SJSA1 (cell line): ENCODE data around the gene NCMAP. TPM values are rescaled to one million over a fixed set of nuclear protein-coding genes. Genes with fewer than 3 reads are reported as not detected.
A peak's percentile ranks its signal among the peaks of the same experiment; 100 is the strongest.

Experiments used
- DNase-seq, 2 experiments: peaks; one replicate each; pipeline ENCODE4 v3.0.0-alpha.2; 2015 to 2020; ENCODE audit warnings: low spot score in 2 of 2, low read depth in 1 of 2
- H3K27ac ChIP-seq: fragments of 250-450 bp; sonication (Bioruptor Pico); 2 replicates; pipeline ENCODE4 v1.5.1; 2020; ENCODE audit warnings: mild to moderate bottlenecking, moderate library complexity
- H3K27me3 ChIP-seq: fragments of 250-450 bp; sonication (Bioruptor Pico); replicated peaks from 2 replicates; pipeline ENCODE4 v1.5.1; 2020; ENCODE audit warnings: mild to moderate bottlenecking, moderate library complexity
- H3K36me3 ChIP-seq: fragments of 250-450 bp; sonication (Bioruptor Pico); 2 replicates; pipeline ENCODE4 v1.5.1; 2020; ENCODE audit warnings: mild to moderate bottlenecking
- H3K4me1 ChIP-seq: fragments of 250-450 bp; sonication (Bioruptor Pico); replicated peaks from 2 replicates; pipeline ENCODE4 v1.6.1; 2021; ENCODE audit warnings: mild to moderate bottlenecking
- H3K4me3 ChIP-seq: fragments of 250-450 bp; sonication (Bioruptor Pico); 2 replicates; pipeline ENCODE4 v1.5.1; 2020; ENCODE audit warnings: mild to moderate bottlenecking
- H3K9me3 ChIP-seq: fragments of 250-450 bp; sonication (Bioruptor Pico); replicated peaks from 2 replicates; pipeline ENCODE4 v1.5.1; 2020; ENCODE audit warnings: mild to moderate bottlenecking
- total RNA-seq: library from RNA; depleted of rRNA; stranded (reverse); fragments of >200 nt; shearing (Covaris generic); gene quantifications from 2 replicates; pipeline ENCODE4 v1.2.3, GENCODE V29; 2014

The NCMAP gene
- total RNA-seq, 1 experiment from 2014 or later: 0.05 TPM

DNA sequence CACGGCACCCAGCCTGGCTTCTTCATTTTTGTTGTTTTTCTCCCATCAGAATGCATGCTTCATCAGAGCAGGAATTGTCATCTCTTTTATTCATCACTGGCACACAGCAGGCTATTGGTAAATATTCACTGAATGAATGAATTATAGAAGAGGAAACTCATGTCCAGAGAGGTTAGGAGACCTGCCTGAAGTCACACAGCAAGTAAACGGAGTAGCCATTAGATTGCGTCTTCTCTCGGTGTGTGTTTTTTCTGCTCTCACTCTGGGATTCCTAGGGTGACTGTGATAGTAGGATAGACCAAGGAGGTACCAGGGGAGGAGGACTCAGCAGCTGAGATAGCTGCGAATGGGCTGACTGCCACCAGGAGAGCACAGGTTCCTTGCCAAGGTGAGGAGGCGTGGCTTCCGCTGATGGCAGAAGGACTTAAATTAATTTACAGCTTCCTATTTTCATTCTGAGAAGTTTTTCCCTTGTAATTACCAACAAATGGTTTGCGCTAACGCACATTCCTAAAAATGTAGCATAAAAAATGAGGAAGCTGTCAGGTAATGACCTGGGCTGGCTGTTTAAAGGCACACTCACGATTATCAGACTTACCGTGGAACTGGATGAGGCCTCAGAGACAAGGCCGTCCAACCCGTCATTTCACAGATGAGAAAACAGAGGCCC lies 4.5 kb upstream of the NCMAP start:
- no peak for DNase-seq
- Histone ChIP-seq H3K27ac (no peak overlapping the region), H3K4me3 (no peak overlapping the region), H3K36me3 (no peaks in the 10 kb centered on the region), H3K27me3 (peaks cover 8% of the 10 kb centered on the region; the same call in 1 of the 2 replicates), H3K9me3 (no peaks in the 10 kb centered on the region), H3K4me1 (no peaks in the 10 kb centered on the region)

DNA sequence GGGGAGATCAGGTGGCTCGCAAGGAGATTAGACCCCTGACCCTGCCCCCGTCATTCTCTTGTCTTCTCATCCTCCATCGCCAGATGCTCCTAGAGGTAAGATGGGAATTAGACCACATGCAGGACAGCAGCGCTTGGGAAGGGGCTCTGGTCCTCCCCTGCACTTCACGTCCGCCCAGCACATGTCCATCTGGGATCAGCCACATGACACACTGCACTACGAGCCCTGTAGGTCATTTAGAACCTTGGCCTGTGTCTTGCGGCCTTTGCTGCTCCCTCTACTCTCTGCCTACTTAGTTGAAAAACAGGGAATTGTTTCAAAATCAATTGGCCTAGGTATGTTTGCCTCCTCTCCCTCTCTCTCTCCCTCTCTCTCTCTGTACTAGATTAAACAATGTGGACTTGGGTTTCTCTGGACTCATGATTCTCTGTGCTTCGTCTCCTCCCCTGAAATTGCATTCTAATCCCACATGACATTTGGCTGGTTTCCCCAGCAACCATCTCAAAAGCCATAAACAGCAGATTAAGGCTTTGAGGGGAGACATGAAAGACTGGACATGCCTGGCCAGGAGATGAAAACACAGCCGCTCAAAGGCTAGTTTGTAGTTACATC lies 3.8 kb upstream of the NCMAP start:
- H3K9me3 ChIP-seq: no peaks in the 10 kb centered on the region
- no peak for DNase-seq
- peaks cover 8% of the 10 kb centered on the region; the same call in 1 of the 2 replicates for H3K27me3 ChIP-seq
- H3K36me3 ChIP-seq: no peaks in the 10 kb centered on the region
- no peak overlapping the region for H3K4me3 ChIP-seq
- no peak overlapping the region for H3K27ac ChIP-seq
- no peaks in the 10 kb centered on the region for H3K4me1 ChIP-seq

DNA sequence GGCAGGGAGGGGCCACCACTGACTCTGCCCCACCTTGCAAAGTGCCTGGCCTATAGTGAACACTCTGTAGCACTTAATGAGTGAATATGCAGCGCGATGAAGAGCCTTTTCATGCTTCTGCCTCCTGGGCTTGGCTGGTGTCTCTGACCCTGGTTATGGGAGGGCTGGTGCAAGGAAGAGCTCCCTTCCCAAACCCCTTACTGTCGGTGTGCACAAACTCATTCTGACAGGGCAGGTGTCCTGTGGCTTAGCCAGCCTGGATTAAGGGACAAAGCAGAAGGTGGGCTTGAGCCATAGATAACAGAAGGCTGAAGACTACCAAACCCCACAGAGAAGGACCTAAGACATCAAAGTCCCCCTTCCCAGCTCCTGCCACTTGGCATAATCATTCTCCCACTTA lies 2.0 kb upstream of the NCMAP start:
- H3K36me3 ChIP-seq: no peaks in the 10 kb centered on the region
- H3K9me3 ChIP-seq: no peaks in the 10 kb centered on the region
- H3K27ac ChIP-seq: no peak overlapping the region
- H3K4me1 ChIP-seq: no peaks in the 10 kb centered on the region
- H3K27me3 ChIP-seq: peaks cover 8% of the 10 kb centered on the region; the same call in 1 of the 2 replicates
- no peak for DNase-seq
- H3K4me3 ChIP-seq: no peak overlapping the region

DNA sequence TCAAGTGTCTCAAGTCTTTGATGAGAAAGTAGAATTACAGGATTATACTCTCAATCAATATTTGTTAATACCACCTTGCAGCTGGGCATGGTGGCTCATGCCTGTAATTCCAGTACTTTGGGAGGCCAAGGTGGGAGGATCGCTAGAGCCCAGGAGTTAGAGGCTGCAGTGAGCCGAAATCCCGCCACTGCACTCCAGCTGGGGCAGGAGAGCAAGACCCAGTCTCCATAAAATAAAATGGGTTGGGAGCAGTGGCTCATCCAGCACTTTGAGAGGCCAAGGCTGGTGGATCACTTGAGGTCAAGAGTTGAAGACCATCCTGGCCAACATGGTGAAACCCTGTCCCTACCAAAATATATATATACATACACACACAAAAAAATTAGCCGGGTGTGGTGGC lies 1.2 kb upstream of the NCMAP start:
- Histone ChIP-seq H3K36me3 (no peaks in the 10 kb centered on the region), H3K27ac (no peak overlapping the region), H3K9me3 (no peaks in the 10 kb centered on the region), H3K4me1 (peaks cover 5% of the 10 kb centered on the region; the same call in 1 of the 2 replicates), H3K4me3 (no peak overlapping the region), H3K27me3 (peaks cover 8% of the 10 kb centered on the region; the same call in 1 of the 2 replicates)
- DNase-seq: no peak

GRCh38 chr1:24556414-24556795 lies 518 bp downstream of the NCMAP start:
- H3K27me3 ChIP-seq: peaks cover 8% of the 10 kb centered on the region; the same call in 1 of the 2 replicates
- no peaks in the 10 kb centered on the region for H3K36me3 ChIP-seq
- no peaks in the 10 kb centered on the region for H3K9me3 ChIP-seq
- DNase-seq: no peak
- H3K27ac ChIP-seq: no peak overlapping the region
- H3K4me3 ChIP-seq: no peak overlapping the region
- H3K4me1 ChIP-seq: peaks cover 5% of the 10 kb centered on the region; the same call in 1 of the 2 replicates

- Histone ChIP-seq H3K36me3 (no peaks in the 10 kb centered on the region), H3K9me3 (no peaks in the 10 kb centered on the region), H3K27ac (no peak overlapping the region), H3K4me1 (peaks cover 5% of the 10 kb centered on the region; the same call in 1 of the 2 replicates), H3K27me3 (peaks cover 8% of the 10 kb centered on the region; the same call in 1 of the 2 replicates), H3K4me3 (no peak overlapping the region)
- DNase-seq: no peak
These were observed 1.3 kb downstream of the NCMAP start for GRCh38 chr1:24557220-24557619.

DNA sequence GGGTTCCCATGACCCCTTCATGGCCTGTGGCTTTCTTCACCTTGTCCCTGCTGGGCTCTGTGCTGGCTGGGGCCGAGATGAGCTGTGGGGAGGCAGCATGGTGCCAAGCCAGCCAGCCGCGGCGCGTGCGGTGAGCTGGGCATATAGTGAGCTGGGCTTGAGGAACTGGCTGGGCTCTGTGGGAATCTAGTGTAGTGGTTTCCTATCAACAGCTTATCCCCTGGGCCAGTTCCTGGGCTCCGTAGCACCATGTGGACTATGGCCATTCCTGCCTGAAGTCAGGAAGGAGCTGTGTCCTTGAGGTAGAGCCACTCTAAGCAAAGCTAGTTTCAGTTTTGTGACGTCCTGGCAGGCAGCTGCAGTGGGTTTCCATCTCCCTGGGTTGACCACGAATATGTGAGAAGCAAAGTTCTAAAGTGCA lies 1.8 kb downstream of the NCMAP start:
- DNase-seq: no peak

DNA sequence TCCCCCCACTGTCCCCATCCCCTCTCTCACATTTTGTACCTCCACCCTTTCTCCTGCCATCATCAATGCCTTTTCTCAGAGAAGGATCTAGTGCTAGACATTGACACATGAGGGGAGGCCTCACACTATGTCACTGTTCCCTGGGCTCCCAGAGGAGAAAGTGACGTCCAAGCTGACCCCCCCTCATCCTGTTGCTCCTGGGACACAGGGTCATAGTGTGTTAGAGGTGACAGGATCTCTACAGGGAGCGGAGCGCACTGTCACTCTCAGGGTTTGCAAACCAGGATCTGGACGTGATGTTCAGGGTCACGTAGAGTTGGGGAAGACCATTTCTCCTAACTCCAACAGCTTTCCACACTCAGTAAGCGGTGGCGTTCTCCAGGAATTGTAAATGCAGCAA lies 2.6 kb downstream of the NCMAP start:
- Histone ChIP-seq H3K9me3 (no peaks in the 10 kb centered on the region), H3K27me3 (peaks cover 8% of the 10 kb centered on the region; the same call in 1 of the 2 replicates), H3K27ac (no peak overlapping the region), H3K4me1 (peaks cover 5% of the 10 kb centered on the region; the same call in 1 of the 2 replicates), H3K36me3 (no peaks in the 10 kb centered on the region), H3K4me3 (no peak overlapping the region)
- DNase-seq: no peak

More for the DNA sequence above, 1.8 kb downstream of the NCMAP start:
- H3K27me3 ChIP-seq: peaks cover 8% of the 10 kb centered on the region; the same call in 1 of the 2 replicates
- no peak overlapping the region for H3K4me3 ChIP-seq
- no peak overlapping the region for H3K27ac ChIP-seq
- H3K36me3 ChIP-seq: no peaks in the 10 kb centered on the region
- H3K9me3 ChIP-seq: no peaks in the 10 kb centered on the region
- H3K4me1 ChIP-seq: peaks cover 5% of the 10 kb centered on the region; the same call in 1 of the 2 replicates

DNA sequence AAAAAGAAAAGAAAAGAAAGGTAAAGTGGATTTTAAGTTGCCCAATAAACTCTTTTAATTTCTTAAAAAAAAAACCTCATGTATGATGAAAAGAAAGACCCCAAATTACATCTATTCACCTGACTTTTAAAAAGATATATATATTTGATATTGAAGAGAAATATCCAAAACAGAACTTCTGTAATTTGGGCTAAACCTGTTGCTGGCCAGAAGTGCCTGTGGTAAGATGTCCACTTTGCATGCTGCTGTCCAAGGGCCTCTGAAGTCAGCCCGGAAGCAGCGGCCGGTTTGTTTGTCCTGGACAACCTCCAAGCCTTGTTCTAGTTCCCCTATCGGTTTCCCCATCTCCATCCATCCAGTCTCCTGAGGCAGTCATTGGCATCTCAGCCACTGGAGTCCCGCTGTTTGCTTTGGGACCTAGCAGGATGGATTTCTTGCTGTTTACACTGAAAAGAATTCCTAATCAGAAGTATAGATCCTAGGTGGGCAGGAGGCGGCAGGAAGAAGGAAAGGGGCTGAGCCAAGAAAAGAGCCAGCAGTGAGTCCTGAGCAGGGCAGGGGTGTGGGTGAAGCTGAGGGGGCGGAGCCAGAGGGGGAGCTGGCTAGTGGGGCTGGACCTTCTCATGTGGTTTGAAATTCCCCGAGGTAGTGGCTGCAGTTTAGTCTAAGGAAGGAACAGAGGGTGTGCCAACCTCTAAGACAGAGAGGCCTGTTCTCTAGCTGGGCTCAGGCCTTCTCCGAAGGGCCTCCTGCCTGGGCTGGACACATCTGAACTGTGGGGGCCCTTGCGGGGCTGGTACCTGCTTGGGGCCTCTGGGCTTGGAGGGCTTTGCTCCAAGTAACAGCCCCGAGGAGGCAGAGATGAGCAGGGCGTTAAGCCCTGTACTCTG lies 3.3 kb downstream of the NCMAP start:
- Histone ChIP-seq H3K36me3 (no peaks in the 10 kb centered on the region), H3K27ac (no peak overlapping the region)

GRCh38 chr1:24560361-24560760 lies 4.5 kb downstream of the NCMAP start:
- no peak overlapping the region for H3K27ac ChIP-seq
- no peaks in the 10 kb centered on the region for H3K36me3 ChIP-seq
- H3K4me1 ChIP-seq: peaks cover 5% of the 10 kb centered on the region; the same call in 1 of the 2 replicates
- peaks cover 2% of the 10 kb centered on the region; the same call in 1 of the 2 replicates for H3K27me3 ChIP-seq
- DNase-seq: no peak
- no peaks in the 10 kb centered on the region for H3K9me3 ChIP-seq
- no peak overlapping the region for H3K4me3 ChIP-seq

More for the DNA sequence above, 3.3 kb downstream of the NCMAP start:
- Histone ChIP-seq H3K27me3 (peaks cover 8% of the 10 kb centered on the region; the same call in 1 of the 2 replicates), H3K9me3 (no peaks in the 10 kb centered on the region), H3K4me3 (no peak overlapping the region), H3K4me1 (peaks cover 5% of the 10 kb centered on the region; the same call in 1 of the 2 replicates)
- DNase-seq: peak; percentile 51 to 74

DNA sequence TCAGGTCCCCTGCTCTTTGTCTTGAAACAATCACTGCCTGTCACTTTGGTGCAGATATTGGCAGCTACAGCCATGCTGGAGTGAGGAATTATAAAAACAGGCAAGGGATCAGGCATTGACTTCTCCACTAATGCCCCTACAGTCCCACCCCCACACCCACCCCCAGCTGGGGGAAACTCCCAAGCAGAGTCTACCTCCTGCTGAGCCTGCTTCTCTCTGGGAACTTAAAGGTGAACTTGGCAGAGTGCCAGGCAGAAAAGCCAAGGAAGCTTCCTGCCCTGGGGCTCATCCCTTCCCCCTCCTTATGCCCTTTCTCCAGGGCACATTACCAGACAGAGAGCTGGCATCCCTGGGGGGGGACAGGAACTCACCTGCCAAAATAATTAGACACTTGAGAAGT lies 6.7 kb downstream of the NCMAP start:
- Histone ChIP-seq H3K27me3 (no peaks in the 10 kb centered on the region), H3K4me3 (no peak overlapping the region), H3K27ac (no peak overlapping the region), H3K9me3 (no peaks in the 10 kb centered on the region), H3K4me1 (peaks cover 12% of the 10 kb centered on the region), H3K36me3 (no peaks in the 10 kb centered on the region)
- no peak for DNase-seq

GRCh38 chr1:24564695-24565094 lies 8.8 kb downstream of the NCMAP start:
- no peak for DNase-seq
- Histone ChIP-seq H3K36me3 (no peaks in the 10 kb centered on the region), H3K4me3 (no peak overlapping the region), H3K9me3 (no peaks in the 10 kb centered on the region), H3K27me3 (no peaks in the 10 kb centered on the region), H3K27ac (no peak overlapping the region), H3K4me1 (peaks cover 13% of the 10 kb centered on the region)

DNA sequence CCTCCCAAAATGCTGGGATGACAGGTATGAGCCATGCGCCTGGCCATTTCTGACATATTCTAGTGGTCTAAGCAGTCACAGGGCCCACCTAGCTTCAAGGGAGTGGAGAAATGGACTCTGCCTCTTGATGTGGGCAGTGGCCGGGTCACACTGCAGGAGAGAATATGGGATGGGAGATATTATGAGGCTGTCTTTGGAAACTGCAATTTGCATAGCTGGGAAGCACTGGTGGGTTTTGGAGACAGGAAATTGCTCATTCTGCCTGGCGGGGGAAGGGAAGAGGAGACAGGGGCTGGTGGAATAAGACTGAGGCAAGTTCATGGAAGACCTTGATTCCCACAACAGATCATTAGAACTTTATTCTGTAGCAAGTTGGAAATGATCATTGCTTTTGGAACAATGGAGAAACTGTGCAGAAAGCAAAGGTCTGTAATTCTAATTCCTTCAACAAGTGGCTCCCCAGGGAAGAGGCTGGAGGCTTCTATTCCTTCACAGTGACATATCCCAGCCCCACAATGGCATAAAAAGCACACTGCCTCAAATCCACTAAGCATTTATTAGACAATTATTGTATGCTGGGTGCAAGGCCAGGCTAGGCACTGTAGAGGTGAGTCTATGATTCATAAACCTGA lies 10.5 kb downstream of the NCMAP start:
- Histone ChIP-seq H3K36me3 (no peaks in the 10 kb centered on the region), H3K4me3 (no peak overlapping the region), H3K9me3 (no peaks in the 10 kb centered on the region), H3K27me3 (no peaks in the 10 kb centered on the region), H3K4me1 (peaks cover 18% of the 10 kb centered on the region), H3K27ac (no peak overlapping the region)
- DNase-seq: no peak
